HG02623 (cell line): ENCODE results near the gene PLOD2.

Experiments
- ATAC-seq: cut with Tn5 transposase; IDR thresholded peaks from one replicate; pipeline ENCODE4 v1.9.1; 2021; ENCODE audit warnings: moderate library complexity; ENCODE audit not compliant: unreplicated experiment

Gene PLOD2

GRCh38 chr3:146101538-146101937 is 59.4 kb downstream of the PLOD2 start:
- ATAC-seq, result no peak

DNA sequence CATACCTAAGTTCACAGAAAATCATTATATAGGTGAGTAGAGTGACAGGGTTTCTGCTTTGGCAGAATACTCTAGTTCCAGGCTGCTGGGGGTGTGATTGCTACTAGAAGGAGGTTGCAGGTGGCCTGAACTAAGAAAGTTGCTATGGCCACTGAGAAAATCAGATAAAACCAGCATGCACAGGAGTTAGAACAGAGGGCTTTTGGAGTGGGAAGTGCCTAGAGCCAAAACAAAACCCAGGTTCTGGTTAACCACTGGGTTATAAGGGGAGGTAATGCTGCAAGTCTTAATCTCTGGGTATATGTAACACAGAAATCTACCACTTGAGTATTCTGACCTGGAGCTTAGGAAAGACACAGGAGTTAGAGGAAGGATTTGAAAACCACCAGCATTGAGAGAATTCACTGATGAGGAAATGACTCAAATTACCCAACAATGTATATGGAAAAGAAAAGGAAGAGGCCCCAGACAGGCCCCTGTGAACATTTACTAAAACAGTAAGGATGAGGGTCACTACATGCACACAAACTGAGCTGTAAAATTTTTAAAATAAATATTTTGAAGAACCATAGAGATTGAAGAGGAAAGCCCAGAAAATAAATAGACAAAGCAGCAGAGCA is 60.0 kb downstream of the PLOD2 start:
- no peak for ATAC-seq

GRCh38 chr3:146100180-146100579 is 60.8 kb downstream of the PLOD2 start:
- ATAC-seq, result no peak

DNA sequence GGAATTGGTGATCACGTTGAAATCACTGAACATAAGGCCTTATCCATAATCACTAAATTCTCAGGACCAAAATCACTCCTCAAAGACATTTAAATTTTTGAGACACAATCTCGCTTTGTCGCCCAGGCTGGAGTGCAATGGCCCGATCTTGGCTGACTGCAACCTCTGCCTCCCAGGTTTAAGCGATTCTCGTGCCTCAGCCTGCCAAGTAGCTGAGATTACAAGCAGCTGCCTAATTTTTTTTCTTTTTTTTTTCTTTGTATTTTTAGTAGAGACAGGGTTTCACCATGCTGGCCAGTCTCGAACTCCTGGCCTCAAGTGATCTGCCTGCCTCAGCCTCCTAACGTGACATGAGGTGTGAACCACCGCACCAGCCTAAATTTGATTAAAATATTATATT is 61.7 kb downstream of the PLOD2 start:
- no peak for ATAC-seq

- no peak for ATAC-seq
These were observed 67.1 kb downstream of the PLOD2 start for GRCh38 chr3:146093896-146094295.

DNA sequence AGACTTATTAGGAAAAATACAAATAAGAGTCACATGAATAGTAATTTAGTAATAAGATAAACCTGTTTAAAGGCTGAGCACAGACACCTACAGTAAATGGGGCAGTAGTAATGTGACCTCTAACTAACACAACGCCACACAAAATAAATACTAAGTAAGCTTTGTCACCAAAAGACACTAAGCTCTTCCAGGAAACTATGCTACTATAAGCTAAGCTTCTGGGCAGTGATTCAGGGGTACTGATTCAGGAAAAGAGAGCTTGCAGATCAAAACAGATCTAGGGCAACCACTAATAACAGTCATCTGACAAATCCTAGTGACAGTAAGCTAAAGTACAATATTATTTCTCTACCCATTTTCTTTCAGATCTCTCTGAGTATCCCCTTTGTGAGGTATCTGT is 68.8 kb downstream of the PLOD2 start:
- ATAC-seq, result no peak

DNA sequence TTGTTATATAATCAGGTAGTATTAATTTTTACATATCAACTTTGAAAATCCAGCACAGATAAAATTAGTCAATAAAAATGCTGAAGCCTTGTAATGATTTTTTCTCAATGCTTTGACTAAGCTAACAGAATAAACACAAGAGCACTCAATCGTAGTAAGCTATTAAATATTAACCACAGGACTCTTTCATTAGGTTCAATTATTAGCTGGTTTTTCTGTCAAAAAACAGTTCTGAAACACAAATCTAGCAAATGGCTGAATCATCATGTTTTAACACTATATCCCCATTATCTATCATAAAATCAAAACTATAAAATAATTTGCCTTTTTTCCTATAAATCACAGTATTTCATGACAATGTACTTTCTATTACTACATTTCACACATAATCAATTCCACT is 69.6 kb downstream of the PLOD2 start:
- no peak for ATAC-seq

GRCh38 chr3:146090521-146090920 is 70.5 kb downstream of the PLOD2 start:
- no peak for ATAC-seq

DNA sequence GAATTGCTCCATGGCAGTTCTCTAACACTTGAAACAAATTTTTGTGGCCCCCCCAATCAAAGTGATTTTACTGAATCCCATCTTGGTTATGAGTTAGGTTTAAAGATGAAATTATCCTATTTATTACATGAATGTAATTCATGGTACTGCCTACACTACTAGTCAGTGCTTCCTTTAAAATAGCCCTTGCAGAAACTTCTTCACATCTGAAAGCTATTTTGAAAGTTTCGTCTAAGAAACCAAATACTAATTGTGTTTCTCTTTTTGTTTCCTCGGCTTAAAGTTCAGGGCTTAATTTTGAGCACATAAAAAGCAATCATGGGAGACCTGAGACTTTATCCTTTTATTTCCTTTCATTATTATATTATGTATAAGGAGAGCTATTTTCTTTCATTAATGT is 72.1 kb downstream of the PLOD2 start:
- ATAC-seq, result no peak

- no peak for ATAC-seq
These were observed 73.9 kb downstream of the PLOD2 start for GRCh38 chr3:146087116-146087515.

- ATAC-seq, result no peak
These were observed 74.8 kb downstream of the PLOD2 start for GRCh38 chr3:146086211-146086610.

DNA sequence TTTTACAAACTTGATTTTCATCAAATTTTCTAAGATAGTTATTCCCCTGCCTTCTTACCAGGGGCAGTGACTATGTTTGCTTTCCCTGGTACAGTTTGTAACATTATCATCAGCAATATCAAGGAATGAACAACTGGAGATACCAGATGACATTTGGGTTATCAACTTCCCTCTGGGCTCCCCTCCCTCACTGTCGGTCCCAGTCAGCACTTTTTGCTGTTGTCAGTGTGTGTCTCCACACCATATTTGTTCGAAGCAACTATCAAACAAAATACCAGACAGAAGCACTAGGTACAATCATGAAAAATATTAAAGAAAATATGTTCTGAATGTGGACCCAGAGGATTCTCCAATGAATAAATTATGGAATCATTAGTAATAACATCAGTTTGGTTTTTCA is 75.3 kb downstream of the PLOD2 start:
- ATAC-seq, result no peak

- no peak for ATAC-seq
These were observed 80.4 kb downstream of the PLOD2 start for GRCh38 chr3:146080578-146080977.

- no peak for ATAC-seq
These were observed 83.0 kb downstream of the PLOD2 start for GRCh38 chr3:146078031-146078430.

- ATAC-seq, result no peak
These were observed 83.8 kb downstream of the PLOD2 start for GRCh38 chr3:146077181-146077580.

DNA sequence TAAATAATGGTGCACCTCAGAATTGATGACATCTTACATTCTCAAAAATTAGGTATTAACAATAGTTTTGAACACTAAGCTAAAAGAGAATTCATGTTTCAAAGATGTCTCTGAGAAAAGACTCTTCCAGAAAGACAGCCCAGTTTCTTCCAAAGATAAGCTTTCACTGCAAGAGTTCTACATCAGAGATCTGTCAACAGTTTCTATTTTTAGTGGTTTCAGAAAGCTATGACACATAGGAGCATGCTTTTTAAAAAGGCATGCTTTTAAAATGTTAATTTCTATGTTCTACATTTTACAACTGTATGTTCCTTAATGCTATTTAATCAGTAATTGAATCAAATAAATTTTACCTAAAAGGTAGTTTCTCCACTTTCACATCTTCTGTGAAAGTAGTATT is 88.2 kb downstream of the PLOD2 start:
- ATAC-seq, result no peak

GRCh38 chr3:146072061-146072460 is 88.9 kb downstream of the PLOD2 start:
- ATAC-seq, result no peak

GRCh38 chr3:146071632-146072031 is 89.4 kb downstream of the PLOD2 start:
- no peak for ATAC-seq

GRCh38 chr3:146067048-146067447 is 93.9 kb downstream of the PLOD2 start:
- ATAC-seq, result no peak

- no peak for ATAC-seq
These were observed 95.4 kb downstream of the PLOD2 start for GRCh38 chr3:146065573-146066006.

DNA sequence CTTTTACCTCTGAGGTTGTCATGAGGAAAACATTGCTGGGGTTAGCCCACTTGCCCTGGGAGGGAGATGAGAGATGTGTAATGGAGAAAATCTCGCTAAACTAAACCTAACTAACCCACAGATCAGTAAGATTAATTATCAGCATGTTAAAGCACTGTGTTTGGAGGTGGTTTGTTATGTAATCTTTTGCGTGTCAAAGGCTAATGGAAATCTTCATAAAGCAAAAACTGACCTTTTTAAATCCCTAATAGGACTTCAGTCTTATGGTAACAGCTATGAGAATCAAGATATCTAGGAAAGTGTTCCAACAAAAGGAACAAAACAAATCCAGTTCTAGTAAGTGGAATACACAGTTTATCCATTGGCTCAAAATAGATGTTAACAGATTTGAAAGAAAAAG is 102.7 kb downstream of the PLOD2 start:
- ATAC-seq, result no peak

DNA sequence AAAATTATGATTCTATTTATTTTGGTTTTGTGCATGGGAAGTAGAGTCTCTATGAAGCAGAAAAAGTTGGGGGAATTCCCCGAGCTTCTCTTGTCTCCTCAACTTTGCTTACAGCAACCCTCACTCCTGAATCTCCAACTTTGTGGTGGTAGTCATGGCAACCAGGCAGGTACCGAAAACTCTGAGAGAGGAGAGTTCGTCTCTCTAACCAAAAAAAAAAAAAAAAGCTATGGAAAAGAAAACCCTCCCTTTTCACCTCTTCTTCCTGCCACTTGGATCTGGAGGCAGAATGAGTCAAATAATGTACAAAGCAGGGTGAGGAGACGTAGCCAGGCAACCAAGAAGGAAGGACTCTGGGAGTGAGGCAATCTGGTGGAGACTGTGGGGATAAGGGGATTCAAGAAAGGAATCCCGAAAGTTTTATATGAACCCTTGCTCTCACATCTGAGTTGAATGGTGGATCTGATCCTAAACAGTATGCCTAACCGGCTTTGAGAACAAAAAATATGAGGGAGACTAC is 108.1 kb downstream of the PLOD2 start:
- ATAC-seq, result no peak
